Neural cell (in vitro differentiated cells): ENCODE data around the gene ZRANB3. TPM values are rescaled to one million over a fixed set of nuclear protein-coding genes. Genes with fewer than 3 reads are reported as not detected.

Experiments used
- H2AFZ ChIP-seq: fragments of 200-600, 300-800 bp; sonication (generic), shearing (Covaris generic); 2 replicates; pipeline ENCODE4 v1.6.0; 2014; ENCODE audit warnings: low read depth, mild to moderate bottlenecking, antibody characterized with exemption, low read length, moderate library complexity
- H3F3A ChIP-seq: fragments of 200-600 bp; shearing (Covaris generic); 2 replicates; pipeline ENCODE4 v1.6.1; 2016; ENCODE audit warnings: mild to moderate bottlenecking, moderate library complexity, mixed read lengths, antibody characterized with exemption, low read length; ENCODE audit not compliant: insufficient read depth, poor library complexity, severe bottlenecking
- H3K27ac ChIP-seq: fragments of 200-600, 300-800 bp; sonication (generic), shearing (Covaris generic); 2 replicates; pipeline ENCODE4 v1.5.1; 2014; ENCODE audit warnings: mild to moderate bottlenecking, low read length, moderate library complexity
- H3K27me3 ChIP-seq: fragments of 300-800, 200-600 bp; sonication (generic), shearing (Covaris generic); 2 replicates; pipeline ENCODE4 v1.6.0; 2014; ENCODE audit warnings: mild to moderate bottlenecking, low read depth, low read length, moderate library complexity; ENCODE audit not compliant: insufficient read depth
- H3K36me3 ChIP-seq: fragments of 300-800, 200-600 bp; sonication (generic), shearing (Covaris generic); 2 replicates; pipeline ENCODE4 v1.5.1; 2014; ENCODE audit warnings: mild to moderate bottlenecking, antibody characterized with exemption, low read length, moderate library complexity; ENCODE audit not compliant: insufficient read depth
- H3K4me2 ChIP-seq: fragments of 300-800, 200-600 bp; sonication (generic), shearing (Covaris generic); 2 replicates; pipeline ENCODE4 v1.6.0; 2014; ENCODE audit warnings: mild to moderate bottlenecking, low read length
- H3K4me3 ChIP-seq: fragments of 300-800, 200-600 bp; sonication (generic), shearing (Covaris generic); 2 replicates; pipeline ENCODE4 v1.5.1; 2014; ENCODE audit warnings: mild to moderate bottlenecking, low read length, moderate library complexity
- H3K79me2 ChIP-seq: fragments of 200-600 bp; shearing (Covaris generic); replicated peaks from 2 replicates; pipeline ENCODE4 v1.6.0; 2014; ENCODE audit warnings: mild to moderate bottlenecking, low read length, moderate library complexity; ENCODE audit not compliant: insufficient read depth
- H3K9ac ChIP-seq: fragments of 300-800, 200-600 bp; sonication (generic), shearing (Covaris generic); 2 replicates; pipeline ENCODE4 v1.6.1; 2016; ENCODE audit warnings: mild to moderate bottlenecking, low read length, mixed read lengths
- H3K9me2 ChIP-seq: fragments of 200-600 bp; shearing (Covaris generic); 2 replicates; pipeline ENCODE4 v1.6.1; 2016; ENCODE audit warnings: mild to moderate bottlenecking, low read length, mixed read lengths; ENCODE audit not compliant: insufficient read depth
- H3K9me3 ChIP-seq: fragments of 200-600, 300-800 bp; sonication (generic), shearing (Covaris generic); 2 replicates; pipeline ENCODE4 v1.6.1; 2016; ENCODE audit warnings: mild to moderate bottlenecking, mixed run types, low read length, moderate library complexity, mixed read lengths
- H4K20me1 ChIP-seq: fragments of 200-600 bp; shearing (Covaris generic); 2 replicates; pipeline ENCODE4 v1.6.1; 2016; ENCODE audit warnings: mild to moderate bottlenecking, mixed run types; ENCODE audit not compliant: insufficient read depth
- CTCF ChIP-seq: fragments of 450-650 bp; IDR thresholded peaks from 2 replicates; pipeline ENCODE4 v1.5.1; 2014; ENCODE audit warnings: antibody characterized with exemption, mild to moderate bottlenecking, moderate library complexity; ENCODE audit not compliant: poor library complexity, severe bottlenecking
- EP300 ChIP-seq: fragments of 450-650 bp; conservative IDR thresholded peaks from 2 replicates; pipeline ENCODE4 v1.6.1; 2014; ENCODE audit warnings: antibody characterized with exemption, mild to moderate bottlenecking, moderate library complexity; ENCODE audit not compliant: poor library complexity, severe bottlenecking
- EZH2 ChIP-seq: fragments of 200-600, 300-800 bp; shearing (Covaris generic), sonication (generic); IDR thresholded peaks from 2 replicates; pipeline ENCODE4 v1.6.1; 2014; ENCODE audit warnings: antibody characterized with exemption, low read length, borderline replicate concordance, mild to moderate bottlenecking; ENCODE audit not compliant: insufficient read depth, poor library complexity, severe bottlenecking
- MXI1 ChIP-seq: fragments of 450-650 bp; conservative IDR thresholded peaks from 2 replicates; pipeline ENCODE4 v1.6.1; 2014; ENCODE audit warnings: antibody characterized with exemption, mild to moderate bottlenecking; ENCODE audit not compliant: poor library complexity, severe bottlenecking
- POLR2AphosphoS5 ChIP-seq: IDR thresholded peaks from 2 replicates; pipeline ENCODE4 v1.6.1; 2012
- RAD21 ChIP-seq: fragments of 450-650 bp; conservative IDR thresholded peaks from 2 replicates; pipeline ENCODE4 v1.6.1; 2014; ENCODE audit warnings: antibody characterized with exemption, mild to moderate bottlenecking, moderate library complexity
- REST ChIP-seq: IDR thresholded peaks from 2 replicates; pipeline ENCODE4 v1.6.1; 2012; ENCODE audit warnings: borderline replicate concordance
- SMC3 ChIP-seq: fragments of 450-650 bp; conservative IDR thresholded peaks from 2 replicates; pipeline ENCODE4 v1.6.1; 2014; ENCODE audit warnings: antibody characterized with exemption, mild to moderate bottlenecking, moderate library complexity; ENCODE audit not compliant: poor library complexity
- TAF1 ChIP-seq: IDR thresholded peaks from 2 replicates; pipeline ENCODE4 v1.6.1; 2012; ENCODE audit warnings: low read depth
- polyA plus RNA-seq: library from polyadenylated mRNA; depleted of rRNA; stranded (reverse); fragments of >200 nt; gene quantifications from 2 replicates; pipeline ENCODE4 v1.2.3, GENCODE V29; 2014

ZRANB3 gene
- polyA plus RNA-seq, 1 donor from 2014 or later: 3.5 TPM

GRCh38 chr2:135163901-135164300 is 367.1 kb downstream of the ZRANB3 start:
- Histone ChIP-seq H4K20me1 (no peaks in the 10 kb centered on the region), H3K9me2 (no peaks in the 10 kb centered on the region), H3K9me3 (no peaks in the 10 kb centered on the region), H3F3A (peaks cover 3% of the 10 kb centered on the region), H3K36me3 (peaks cover 9% of the 10 kb centered on the region), H3K27ac (no peak overlapping the region), H2AFZ (no peak overlapping the region), H3K4me3 (no peak overlapping the region), H3K27me3 (no peaks in the 10 kb centered on the region), H3K9ac (no peak overlapping the region), H3K4me2 (no peak overlapping the region), H3K79me2 (no peaks in the 10 kb centered on the region)
- TF ChIP-seq POLR2AphosphoS5 (no peak), EZH2 (no peak), EP300 (no peak), TAF1 (no peak), RAD21 (no peak), REST (no peak), MXI1 (no peak), CTCF (no peak), SMC3 (no peak)

- H3K36me3 ChIP-seq: peaks cover 5% of the 10 kb centered on the region
Measured at GRCh38 chr2:135163306-135163705, 367.7 kb downstream of the ZRANB3 start.

More at GRCh38 chr2:135163306-135163705, 367.7 kb downstream of the ZRANB3 start:
- Histone ChIP-seq H3K9me2 (no peaks in the 10 kb centered on the region), H3K4me2 (no peak overlapping the region), H4K20me1 (no peaks in the 10 kb centered on the region), H3K4me3 (no peak overlapping the region), H3K27me3 (no peaks in the 10 kb centered on the region), H2AFZ (no peak overlapping the region), H3K9me3 (no peaks in the 10 kb centered on the region), H3K27ac (no peak overlapping the region), H3K79me2 (no peaks in the 10 kb centered on the region), H3K9ac (no peak overlapping the region), H3F3A (peaks cover 3% of the 10 kb centered on the region)
- TF ChIP-seq EZH2 (no peak), SMC3 (no peak), RAD21 (no peak), REST (no peak), POLR2AphosphoS5 (no peak), MXI1 (no peak), TAF1 (no peak), EP300 (no peak), CTCF (no peak)
